NCI-H1417 (cell line): ENCODE measurements around the gene KLHL30.

Source experiments
- DNase-seq, 3 experiments: peaks; one replicate each; lab custom pipeline; 2025; lab: John Stamatoyannopoulos, UW

KLHL30 gene

DNA sequence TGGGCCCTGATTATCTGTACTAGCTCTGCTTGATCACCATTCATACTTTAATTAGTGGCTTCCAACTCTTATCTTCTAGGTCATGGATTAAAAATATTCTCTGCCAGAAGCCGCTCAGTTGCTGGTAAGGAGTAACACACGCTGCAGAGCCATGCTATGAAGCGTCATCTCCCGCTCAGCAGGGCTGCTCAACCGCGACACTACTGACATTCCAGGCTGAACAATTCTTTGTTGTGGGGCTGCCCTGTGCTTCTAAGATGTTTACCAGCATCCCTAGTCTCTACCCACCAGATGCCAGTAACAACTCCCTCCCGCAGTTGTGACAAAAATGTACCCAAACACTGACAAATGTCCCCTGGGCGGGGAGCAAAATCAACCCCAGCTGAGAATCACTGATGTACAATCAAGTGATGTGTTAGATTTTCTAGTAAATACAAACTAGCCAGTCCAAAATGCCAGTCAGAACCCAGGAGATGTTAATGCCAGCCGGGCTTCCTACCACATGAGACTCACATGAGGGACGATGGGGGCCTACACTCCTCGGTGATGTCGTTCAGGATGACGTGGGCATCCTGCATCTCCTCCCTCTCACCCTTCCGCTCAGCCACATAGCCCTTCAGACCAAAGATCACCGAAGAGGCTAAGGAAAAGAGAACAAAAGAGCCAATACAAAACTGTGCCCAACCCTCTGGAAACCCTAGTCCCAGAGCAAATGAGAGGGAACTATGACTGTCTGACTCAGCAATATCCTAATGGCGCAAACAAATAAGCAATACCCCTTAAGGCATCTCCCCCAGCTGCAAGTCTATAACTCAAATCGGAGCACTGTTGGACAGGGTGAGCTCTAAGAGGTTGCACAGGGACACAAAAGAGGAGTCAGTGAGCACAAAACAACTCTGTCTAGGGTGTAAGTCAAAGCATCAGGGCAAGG is 49.4 kb downstream of the KLHL30 start:
- DNase-seq: no peak

DNA sequence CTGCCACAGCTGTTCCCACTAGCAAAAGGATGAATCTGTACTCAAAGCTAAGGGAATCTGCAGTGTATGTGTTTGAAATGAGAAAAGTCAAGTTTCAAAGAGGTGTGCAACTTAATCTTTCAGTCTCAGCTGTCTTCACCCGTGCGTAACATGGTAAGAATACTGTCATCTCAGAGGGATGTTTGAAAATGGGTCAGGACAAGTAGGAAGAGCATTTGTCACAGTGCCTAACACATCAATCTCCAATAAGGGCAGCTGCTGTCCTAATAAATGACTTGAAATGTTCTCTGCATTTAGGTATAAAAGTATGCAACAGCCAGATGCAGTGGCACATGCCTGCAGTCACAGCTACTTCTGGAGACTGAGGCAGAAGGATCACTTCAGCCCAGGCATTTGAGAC is 52.0 kb downstream of the KLHL30 start:
- no peak for DNase-seq
